ENCODE measurements around the gene HSF2BP.

- TF ChIP-seq CTCF (IDR thresholded peaks at IDR 0.05; ENCODE audit: poor library complexity, severe bottlenecking) (no peak), RAD21 (conservative IDR thresholded peaks at IDR 0.05) (no peak), POLR2AphosphoS5 (IDR thresholded peaks at IDR 0.05) (no peak), EP300 (conservative IDR thresholded peaks at IDR 0.05; ENCODE audit: poor library complexity, severe bottlenecking) (no peak), EZH2 (IDR thresholded peaks at IDR 0.05; ENCODE audit: borderline replicate concordance, insufficient read depth, low read length, poor library complexity, severe bottlenecking) (no peak), MXI1 (conservative IDR thresholded peaks at IDR 0.05; ENCODE audit: poor library complexity, severe bottlenecking) (no peak), REST (IDR thresholded peaks at IDR 0.05; ENCODE audit: borderline replicate concordance) (no peak)
These were observed 54.6 kb downstream of the HSF2BP start for GRCh38 chr21:43604505-43605204.
